Chondrocyte (in vitro differentiated cells): ENCODE results near the gene CADPS2. TPM values are rescaled to one million over a fixed set of nuclear protein-coding genes. Genes with fewer than 3 reads are reported as not detected.

Experiments
- DNase-seq: peaks from one replicate; pipeline ENCODE4 v3.0.0; 2021; ENCODE audit warnings: mixed read lengths, low spot score
- H3K27ac Mint-ChIP-seq: one replicate; pipeline ENCODE4 v1.8.0; 2021; ENCODE audit warnings: mild to moderate bottlenecking, moderate library complexity, mixed read lengths; ENCODE audit not compliant: unreplicated experiment
- H3K27me3 Mint-ChIP-seq: 2 replicates; pipeline ENCODE4 v1.8.0; 2021; ENCODE audit warnings: low read depth, mixed read lengths
- H3K36me3 Mint-ChIP-seq: 2 replicates; pipeline ENCODE4 v1.8.0; 2021; ENCODE audit warnings: low read depth, mixed read lengths
- H3K4me1 Mint-ChIP-seq: 2 replicates; pipeline ENCODE4 v1.8.0; 2021; ENCODE audit warnings: low read depth, mild to moderate bottlenecking, mixed read lengths
- H3K4me3 Mint-ChIP-seq: one replicate; pipeline ENCODE4 v1.8.0; 2021; ENCODE audit warnings: mild to moderate bottlenecking, moderate library complexity, mixed read lengths; ENCODE audit not compliant: unreplicated experiment
- H3K9me3 Mint-ChIP-seq: 2 replicates; pipeline ENCODE4 v1.8.0; 2021; ENCODE audit warnings: low read depth, mixed read lengths
- CTCF ChIP-seq: fragments of 200-600 bp; sonication (generic); IDR thresholded peaks from 2 replicates; pipeline ENCODE4 v1.5.0; 2021; ENCODE audit warnings: antibody characterized with exemption, mild to moderate bottlenecking, moderate library complexity
- total RNA-seq: library from RNA; stranded (reverse); gene quantifications from 3 replicates; pipeline ENCODE4 v1.2.1, GENCODE V29; 2021

Gene CADPS2
- total RNA-seq, 1 donor from 2014 or later: 0.32 TPM

GRCh38 chr7:122402235-122402634 lies 484.0 kb downstream of the CADPS2 start:
- Mint-ChIP-seq H3K9me3 (no peaks in the 10 kb centered on the region), H3K36me3 (no peaks in the 10 kb centered on the region), H3K27ac (no peak overlapping the region), H3K27me3 (no peaks in the 10 kb centered on the region), H3K4me3 (no peak overlapping the region), H3K4me1 (peaks cover 6% of the 10 kb centered on the region)
- DNase-seq: no peak
- no peak for TF ChIP-seq CTCF

- no peaks in the 10 kb centered on the region for H3K9me3 Mint-ChIP-seq
- peaks cover 6% of the 10 kb centered on the region for H3K4me1 Mint-ChIP-seq
- no peaks in the 10 kb centered on the region for H3K36me3 Mint-ChIP-seq
- no peak for DNase-seq
- H3K27me3 Mint-ChIP-seq: no peaks in the 10 kb centered on the region
- TF ChIP-seq CTCF: no peak
- no peak overlapping the region for H3K27ac Mint-ChIP-seq
- H3K4me3 Mint-ChIP-seq: no peak overlapping the region
Observed at GRCh38 chr7:122397381-122397780, 488.9 kb downstream of the CADPS2 start.

GRCh38 chr7:122394512-122394911 lies 491.7 kb downstream of the CADPS2 start:
- Mint-ChIP-seq H3K36me3 (no peaks in the 10 kb centered on the region), H3K4me3 (no peak overlapping the region)

GRCh38 chr7:122384528-122384927 lies 501.7 kb downstream of the CADPS2 start:
- Mint-ChIP-seq H3K4me3 (no peak overlapping the region), H3K36me3 (peaks cover 1% of the 10 kb centered on the region)
- no peak for TF ChIP-seq CTCF

More at GRCh38 chr7:122394512-122394911, 491.7 kb downstream of the CADPS2 start:
- Mint-ChIP-seq H3K27me3 (no peaks in the 10 kb centered on the region), H3K9me3 (no peaks in the 10 kb centered on the region), H3K4me1 (no peaks in the 10 kb centered on the region), H3K27ac (no peak overlapping the region)
- TF ChIP-seq CTCF: no peak
- no peak for DNase-seq

GRCh38 chr7:122383934-122384333 lies 502.3 kb downstream of the CADPS2 start:
- no peaks in the 10 kb centered on the region for H3K27me3 Mint-ChIP-seq
- no peak overlapping the region for H3K4me3 Mint-ChIP-seq
- no peak overlapping the region for H3K27ac Mint-ChIP-seq
- no peak for DNase-seq
- TF ChIP-seq CTCF: no peak
- H3K9me3 Mint-ChIP-seq: peaks cover 2% of the 10 kb centered on the region
- peaks cover 1% of the 10 kb centered on the region for H3K36me3 Mint-ChIP-seq
- peaks cover 5% of the 10 kb centered on the region for H3K4me1 Mint-ChIP-seq

More at GRCh38 chr7:122384528-122384927, 501.7 kb downstream of the CADPS2 start:
- peaks cover 2% of the 10 kb centered on the region for H3K9me3 Mint-ChIP-seq
- no peak overlapping the region for H3K27ac Mint-ChIP-seq
- peaks cover 5% of the 10 kb centered on the region for H3K4me1 Mint-ChIP-seq
- DNase-seq: no peak
- no peaks in the 10 kb centered on the region for H3K27me3 Mint-ChIP-seq
